Stimulated activated CD4-positive, alpha-beta T cell treated with anti-CD3 and anti-CD28 coated beads, Interleukin-15, amount 100 ng/mL, for 1 hour (primary cell): Measurements from ENCODE around the gene EXOC3L4.

ENCODE experiments used
- DNase-seq, 2 donors: peaks; one replicate each; pipeline ENCODE4 v3.0.0-alpha.2; 2020; ENCODE audit warnings: low read depth in 1 of 2, low spot score in 1 of 2

EXOC3L4 gene

DNA sequence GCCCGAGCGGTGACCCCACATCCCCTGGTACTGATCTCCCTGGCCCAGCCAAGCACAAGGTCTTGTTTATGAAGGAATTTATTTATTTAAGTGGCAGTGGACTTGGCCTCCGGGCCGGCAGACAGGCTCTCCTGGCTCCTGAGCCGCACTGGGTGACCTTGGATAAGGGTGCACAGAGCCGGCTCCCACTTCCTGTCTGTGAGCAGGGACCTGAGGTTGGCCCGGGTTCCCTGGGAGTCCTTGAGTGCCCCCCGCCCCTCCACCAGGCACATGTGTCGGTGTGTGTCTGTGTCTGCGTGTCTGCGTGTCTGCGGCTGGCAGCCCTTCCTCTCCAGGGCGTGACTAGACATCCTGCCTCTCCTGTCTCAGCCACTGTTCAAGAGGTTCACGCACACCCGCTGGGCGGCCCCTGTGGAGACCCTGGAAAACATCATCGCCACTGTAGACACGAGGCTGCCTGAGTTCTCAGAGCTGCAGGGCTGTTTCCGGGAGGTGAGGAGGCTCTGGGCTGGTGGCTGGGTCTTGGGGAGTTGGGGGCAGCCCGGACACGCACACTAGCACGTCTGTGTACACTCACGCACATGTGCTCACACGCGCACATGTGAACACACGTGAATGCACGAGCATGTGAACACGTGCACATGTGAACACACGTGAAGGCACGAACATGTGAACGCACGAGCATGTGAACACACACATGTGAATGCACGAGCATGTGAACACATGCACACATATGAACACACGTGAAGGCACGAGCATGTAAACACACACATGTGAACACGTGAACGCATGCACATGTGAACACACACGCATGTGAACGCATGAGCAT, 38.1 kb downstream of the EXOC3L4 start:
- DNase-seq: no peak

DNA sequence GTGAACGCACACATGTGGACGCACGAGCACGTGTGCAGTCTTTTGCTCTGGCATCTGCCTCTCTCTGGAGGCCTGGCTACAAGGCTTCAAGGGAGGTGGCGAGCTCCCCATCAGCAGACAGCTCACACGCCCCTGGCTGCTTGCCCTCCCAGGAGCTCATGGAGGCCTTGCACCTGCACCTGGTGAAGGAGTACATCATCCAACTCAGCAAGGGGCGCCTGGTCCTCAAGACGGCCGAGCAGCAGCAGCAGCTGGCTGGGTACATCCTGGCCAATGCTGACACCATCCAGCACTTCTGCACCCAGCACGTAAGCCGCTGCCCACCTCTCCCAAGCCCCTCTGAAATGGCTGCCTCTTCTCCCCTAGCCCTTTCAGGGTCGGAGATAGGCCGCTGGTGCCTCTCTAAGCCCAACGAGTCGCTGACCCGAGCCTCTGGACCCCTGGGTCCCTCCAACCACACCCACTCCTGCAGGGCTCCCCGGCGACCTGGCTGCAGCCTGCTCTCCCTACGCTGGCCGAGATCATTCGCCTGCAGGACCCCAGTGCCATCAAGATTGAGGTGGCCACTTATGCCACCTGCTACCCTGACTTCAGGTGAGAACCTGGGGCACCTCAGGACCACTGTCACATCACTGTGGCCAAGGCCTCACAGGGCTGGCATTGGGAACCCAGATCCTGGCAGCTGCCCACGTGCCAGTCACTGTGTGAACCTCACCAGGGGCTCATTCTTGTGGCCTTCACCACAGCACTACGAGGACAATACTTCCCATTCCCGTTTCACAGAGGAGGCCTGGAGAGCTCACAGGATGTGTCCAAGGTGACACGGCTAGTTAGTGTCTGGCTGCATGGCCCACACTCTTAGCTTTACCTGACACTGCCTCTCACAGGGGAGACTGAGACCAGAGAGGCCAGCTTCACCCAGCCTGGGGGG, 39.0 kb downstream of the EXOC3L4 start:
- no peak for DNase-seq

DNA sequence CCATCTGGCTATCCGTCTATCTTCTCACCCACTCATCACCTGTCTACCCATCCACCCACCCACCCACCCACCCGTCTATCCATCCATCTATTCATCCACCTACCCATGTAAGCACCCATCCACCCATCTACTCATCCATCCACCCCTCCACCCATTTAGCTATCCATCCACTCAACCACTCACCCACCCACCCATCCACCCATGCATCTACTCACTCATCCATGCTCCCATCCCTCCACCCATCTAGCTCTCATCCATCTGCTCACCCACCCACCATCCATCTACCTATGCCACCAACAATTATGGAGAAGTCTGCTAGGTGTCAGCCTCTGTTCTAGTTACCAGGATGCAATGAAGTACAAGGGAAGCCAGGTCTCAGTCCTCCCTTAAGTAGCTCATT, 39.9 kb downstream of the EXOC3L4 start:
- DNase-seq: no peak

DNA sequence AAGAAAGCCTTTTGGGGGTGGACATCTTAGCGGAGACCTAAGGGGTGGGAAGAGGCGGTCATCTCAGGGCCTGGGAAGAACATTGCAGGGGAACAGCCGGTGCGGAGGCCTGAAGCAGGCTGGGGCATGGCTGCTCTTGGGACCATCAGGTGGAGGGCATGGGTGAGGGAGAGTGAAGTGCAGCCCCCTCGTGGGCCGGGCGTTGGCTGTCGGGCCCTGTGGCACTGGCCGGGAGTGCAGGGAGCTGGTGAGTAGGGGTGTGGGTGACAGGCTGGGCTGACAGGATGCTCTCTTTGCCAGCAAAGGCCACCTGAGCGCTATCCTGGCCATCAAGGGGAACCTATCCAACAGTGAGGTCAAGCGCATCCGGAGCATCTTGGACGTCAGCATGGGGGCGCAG, 40.4 kb downstream of the EXOC3L4 start:
- DNase-seq: no peak

DNA sequence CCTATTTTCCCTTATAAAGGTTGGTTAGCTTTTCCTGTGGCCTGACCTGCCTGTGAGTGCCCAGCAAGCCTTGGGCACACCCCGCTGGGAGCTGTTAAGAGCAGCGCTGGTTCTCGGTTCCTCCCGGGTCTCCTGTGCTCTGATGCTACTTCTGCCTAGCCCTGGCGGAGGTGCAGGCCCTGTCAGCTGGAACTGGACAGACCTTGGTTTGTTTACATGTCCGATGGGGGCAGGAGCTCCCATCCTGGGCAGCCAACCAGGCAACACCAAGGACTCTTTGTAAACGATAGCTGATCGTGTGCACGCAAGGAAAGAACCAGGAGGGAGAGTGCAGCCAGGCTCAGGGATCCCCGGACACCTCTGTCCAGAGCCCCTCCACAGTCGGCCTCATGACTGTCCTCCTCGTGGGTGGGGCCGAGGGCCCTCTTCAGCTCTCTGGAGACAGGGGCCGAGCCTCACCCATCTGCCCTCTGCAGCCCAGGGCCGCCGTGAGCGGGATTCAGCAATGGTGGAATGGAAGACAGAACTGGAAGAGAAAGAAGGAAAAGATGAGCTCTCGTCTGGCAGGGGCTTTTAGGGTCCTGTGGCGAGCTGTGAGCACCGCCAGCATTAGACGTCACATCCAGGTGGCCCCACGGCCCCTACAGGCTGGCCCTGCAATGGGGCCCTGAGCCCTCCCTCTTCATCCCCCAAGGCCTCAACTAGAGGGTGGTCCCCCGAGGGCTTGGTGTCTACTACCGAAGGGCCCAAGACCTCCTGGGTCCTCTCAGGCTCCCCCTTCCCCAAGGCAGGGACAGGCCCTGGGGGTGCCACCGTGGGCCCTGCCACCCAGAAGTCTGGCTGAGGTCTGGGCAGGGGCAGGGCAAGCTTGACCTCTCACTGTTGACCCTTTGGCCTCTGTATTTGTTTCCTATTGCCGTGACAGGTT, 41.1 kb downstream of the EXOC3L4 start:
- no peak for DNase-seq

DNA sequence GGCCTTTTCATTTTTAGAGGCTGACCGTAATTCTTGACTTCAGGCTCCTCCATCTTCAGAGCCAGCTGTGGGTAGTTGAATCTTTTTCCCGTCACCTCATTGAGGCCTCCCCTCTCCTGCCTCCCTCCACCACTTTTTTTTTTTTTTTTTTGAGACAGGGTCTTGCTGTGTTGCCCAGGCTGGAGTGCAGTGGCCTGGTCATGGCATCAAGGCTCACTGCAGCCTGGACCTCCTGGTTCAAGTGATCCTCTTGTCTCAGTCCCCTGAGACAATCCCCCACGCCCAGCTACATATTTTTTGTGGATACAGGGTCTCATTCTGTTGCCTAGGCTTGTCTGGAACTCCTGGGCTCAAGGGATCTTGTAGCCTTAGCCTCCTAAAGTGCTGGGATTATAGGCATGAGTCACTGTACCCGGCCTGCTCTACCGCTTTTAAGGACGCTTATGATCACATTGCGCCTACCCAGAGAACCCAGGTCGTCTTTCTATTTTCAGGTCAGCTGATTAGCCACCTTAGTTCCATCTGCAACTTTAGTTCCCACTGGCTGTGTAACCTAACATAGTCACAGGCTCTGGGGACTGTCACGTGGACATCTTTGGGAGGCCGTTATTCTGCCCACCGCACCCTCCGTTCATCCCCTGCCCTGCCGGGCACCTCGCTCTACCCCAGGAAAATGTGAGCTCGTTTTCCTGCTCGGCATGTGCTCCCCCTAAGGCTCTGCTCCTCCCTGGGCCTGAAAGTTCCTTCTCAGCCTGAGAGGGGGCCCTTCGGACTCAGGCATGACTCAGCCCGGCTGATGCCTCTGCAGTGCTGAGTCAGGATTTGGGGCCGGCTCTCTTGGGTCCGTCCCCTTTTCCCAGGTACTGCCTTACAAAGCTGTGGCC, 42.1 kb downstream of the EXOC3L4 start:
- no peak for DNase-seq

DNA sequence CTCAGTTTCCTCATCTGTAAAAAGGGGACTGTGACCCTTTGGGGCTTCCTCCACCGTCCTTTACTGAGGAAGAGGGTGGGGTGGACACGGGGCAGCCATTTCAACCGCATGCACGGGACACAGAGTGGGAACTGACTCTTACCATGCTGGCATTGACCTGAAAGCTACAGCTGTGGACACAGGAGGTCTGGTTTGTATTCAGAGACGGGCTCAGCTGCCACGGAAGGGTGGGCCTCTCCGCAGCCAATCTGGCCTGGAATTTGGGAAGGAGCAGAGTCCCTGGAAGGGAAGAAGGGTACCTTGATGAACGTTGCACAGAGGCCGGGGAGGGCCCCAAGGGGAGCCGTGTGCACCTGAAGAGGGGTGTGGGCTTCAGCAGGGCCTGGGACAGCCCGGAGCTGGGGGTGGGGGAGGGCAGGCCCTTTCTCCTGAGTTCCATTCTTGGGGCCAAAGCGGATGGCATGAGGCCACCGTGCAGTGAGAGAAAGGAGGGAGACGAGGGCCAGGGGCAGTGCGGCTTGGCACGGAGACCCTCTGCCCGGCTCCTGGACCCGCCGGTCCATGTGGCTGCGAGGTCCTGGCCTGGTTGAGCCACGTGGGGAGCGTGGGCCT, 43.3 kb downstream of the EXOC3L4 start:
- DNase-seq: no peak

DNA sequence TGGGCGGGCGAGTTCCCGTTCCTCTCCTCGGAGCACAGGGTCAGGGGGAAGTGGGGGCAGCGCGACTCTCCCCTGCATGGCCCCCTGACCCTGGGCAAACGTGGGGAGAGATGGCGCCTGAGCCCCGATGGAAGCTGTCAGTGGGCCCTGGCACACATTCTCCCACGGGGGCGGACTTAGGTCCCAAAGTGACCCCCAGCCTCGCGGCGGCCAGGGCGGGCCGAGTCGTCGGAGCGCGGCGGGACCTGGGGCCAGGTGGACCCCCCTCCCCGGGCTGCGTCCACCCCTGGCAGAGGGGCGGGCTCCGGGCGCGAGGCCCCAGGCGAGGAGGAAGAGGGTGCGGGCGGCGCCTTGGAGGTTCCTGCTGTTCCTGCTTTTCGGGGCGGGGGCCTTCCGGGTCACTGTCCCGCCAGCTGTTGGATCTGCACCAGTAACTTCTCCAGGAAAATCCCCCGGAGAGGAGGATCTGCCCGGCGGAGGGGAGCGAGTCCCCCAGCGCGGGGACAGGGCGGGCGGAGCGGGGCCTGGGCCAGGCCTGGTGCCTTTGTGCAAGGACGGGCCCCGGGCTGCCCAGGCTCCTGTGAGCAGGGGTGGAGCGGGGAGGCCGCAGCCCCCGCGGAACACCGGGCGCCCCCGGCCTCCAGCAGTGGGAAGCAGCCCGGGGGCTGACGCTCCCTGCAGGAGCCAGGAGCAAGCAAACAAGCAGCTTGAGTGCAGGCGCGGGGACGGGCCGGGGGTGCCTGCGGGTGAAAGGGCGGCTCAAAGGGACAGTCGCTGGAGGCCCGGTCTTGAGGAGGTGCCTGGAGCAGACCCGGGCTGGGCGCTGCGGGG, 44.0 kb downstream of the EXOC3L4 start:
- DNase-seq: no peak

DNA sequence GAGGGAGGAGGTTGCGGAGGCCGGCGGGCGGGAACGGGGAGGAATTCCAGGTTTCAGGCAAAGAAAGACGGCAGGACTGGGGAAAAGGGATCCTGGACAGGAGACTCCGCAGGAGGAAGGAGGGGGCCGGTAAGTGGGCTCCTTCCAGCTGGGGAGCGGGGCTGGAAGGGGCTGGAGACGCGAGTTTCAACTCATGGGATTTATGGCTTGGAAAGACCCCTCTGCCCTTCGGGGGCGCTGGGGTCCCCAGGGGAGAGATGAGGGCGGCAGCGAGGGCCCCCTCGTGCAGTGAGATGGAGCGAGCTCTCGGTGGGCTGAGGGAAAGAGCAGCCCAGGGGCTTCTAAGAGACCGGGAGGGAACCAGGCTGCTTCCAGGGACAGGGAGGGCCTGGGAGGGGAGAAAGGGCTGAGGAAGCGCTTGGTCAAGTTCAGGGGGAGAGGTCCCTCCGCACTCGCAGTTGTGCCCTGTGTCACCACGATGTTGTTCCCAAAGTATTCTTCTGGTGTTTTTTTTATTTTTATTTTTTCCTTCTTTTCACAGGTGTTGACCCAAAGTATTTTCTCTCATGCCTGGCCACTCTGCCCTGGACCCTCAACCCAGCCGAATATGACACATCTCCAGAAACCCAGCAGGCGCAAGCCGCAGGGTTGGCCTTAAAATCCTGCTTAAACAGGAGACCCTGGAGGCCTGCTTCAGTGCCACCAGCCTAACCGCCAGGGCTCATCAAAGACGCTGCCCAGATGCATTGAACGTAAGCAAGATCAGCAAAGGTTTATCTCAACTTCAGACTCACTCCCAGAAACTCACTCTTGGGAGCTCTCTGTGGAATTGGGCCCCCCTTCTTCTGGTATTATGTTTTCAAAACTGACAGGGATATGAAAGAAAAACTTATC, 44.9 kb downstream of the EXOC3L4 start:
- no peak for DNase-seq

DNA sequence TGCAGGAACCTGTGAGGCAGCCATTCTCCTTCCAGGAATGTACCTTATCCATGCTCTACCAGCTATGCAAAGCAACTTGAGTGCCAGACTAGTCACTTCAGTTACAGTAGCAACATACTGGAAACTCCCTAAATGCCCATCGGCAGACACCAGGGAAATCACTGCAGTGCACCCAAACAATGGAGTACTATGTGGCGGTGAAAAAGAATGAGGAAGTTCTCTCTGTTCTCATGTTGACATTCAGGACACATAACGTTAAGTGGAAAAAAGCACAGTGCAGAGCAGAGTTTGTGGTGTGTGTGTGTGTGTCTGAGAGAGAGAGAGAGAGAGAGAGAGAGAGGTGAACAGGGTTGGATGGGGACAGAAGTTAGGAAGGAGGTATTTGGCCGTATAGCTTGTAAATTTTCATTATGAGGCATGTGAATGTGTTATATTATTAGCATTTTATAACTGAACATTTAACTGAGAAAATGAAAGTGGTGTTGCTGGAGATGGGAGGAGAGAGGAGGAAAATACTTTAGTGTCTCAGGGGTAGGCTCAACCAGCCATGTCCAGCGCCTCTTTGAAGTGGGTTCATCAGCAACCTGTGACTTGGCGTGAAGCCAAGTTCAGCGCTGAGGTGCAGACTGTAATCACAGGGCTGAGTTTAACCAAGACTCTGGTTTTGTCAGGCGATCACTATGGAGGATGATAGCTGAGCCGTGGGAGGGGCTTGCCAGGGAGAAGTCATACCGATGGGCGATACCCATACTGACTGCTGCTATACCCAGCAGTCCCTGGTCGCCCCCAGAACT, 46.0 kb downstream of the EXOC3L4 start:
- no peak for DNase-seq

DNA sequence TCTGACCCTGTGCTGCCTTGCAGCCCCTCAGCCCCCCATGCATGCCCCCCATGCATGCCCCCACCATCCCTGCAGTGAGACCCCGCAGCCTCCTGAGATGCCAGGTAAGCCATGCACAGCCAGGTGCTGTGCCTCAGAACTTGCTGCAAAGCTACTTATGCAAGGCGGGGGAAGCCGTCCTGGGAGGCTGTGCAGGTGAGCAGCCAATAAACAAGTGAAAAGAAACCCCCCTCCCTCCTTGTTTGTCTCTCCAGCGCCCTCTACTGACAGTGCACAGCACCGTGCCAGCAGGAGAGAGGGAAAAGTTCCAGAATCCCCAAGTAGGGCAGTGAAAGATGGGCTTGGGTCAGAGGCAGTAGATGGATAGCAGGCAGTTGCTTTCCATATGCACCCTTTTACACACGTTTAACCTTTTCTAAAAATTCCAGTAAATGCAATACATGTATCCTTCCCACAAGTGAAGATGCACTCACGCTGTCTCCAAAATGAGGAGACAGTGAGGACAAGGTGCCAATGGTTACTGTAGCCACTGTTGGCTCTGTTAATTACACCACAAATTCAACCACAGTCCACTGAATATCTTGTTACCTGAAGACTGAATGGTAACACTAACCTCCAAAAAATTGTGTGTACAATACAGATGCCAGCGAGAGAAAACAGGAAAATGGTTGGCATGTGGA, 46.7 kb downstream of the EXOC3L4 start:
- no peak for DNase-seq

DNA sequence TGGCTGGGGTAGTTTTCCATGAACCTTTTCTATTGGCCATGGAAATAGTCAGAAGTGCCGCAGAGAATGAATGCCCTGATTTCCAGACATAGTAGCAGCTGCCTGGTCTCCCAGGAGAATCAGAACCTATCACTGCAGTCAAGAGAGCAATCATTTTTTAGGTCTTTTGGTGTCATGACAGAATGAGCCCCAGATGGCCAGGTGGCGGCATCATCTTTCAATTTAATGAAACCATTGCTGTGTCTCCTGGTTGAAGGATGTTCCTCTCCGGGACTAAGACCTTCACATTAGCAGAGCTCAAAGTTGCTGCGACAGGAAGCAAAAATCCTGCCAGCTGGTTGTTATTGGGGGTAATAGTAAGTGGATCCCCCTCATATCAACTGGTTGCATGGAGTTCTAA, 47.5 kb downstream of the EXOC3L4 start:
- no peak for DNase-seq

DNA sequence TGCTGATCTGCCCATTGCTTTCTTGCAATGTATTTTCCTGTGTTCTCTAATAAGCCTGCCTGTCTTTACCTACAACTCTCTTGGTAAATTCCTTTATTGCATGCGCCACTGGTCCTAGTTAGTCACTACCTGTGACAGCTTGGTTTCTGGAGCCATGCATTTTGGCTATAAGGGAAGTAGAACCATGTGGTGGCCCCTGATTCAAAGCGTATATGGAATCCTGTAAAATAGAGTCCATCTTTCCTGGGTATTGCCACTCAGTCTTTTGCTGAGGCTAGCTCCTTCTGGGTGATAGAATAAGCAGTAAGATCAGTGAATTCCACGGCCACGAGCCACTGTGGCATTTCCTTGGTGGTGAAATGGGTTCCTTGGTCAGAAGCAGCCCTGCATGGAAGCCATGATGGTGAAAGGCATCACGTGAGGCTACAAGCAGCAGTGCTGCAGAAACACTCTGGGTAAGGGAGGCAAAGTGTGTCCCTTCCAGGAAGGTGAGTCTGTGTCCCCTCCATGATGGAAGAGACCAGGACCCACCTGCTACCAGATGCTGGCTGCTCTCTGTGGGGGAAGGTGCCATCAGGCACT, 48.3 kb downstream of the EXOC3L4 start:
- no peak for DNase-seq

DNA sequence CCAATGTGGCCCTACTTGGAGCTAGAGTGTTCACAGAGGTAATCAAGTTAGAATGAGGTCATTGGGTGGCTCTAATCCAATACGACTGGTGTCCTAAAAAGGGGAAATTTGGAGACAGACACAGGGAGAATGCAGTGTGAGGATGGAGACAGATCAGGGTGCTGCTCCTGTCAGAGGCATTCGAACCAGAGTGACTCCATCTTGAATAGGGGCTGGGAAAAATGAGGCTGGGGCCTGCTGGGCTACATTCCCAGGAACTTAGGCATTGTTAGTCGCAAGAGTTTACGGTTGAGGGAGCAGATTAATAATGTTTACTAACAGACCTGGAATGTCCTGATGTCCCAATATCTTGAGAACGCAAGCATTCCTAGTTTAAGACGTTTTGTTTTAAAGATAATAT, 49.0 kb downstream of the EXOC3L4 start:
- no peak for DNase-seq

DNA sequence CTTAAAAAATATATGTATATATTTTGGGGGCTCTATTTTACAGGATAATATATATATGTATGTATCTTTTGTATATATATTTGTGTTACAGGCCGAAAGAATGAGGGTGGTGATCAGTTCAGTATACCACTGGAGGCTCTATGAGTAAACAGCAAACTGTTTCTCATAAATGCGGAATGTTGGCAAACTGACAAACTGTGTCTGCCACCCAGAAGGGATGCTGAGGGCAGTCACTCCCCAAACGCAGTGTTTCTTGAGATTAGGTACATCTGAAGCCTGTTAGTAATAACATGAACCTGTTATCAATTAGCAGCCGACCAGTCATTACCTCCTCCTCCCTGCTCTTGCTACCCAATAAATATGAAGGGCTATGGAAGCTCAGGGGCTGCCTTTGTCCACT, 49.6 kb downstream of the EXOC3L4 start:
- DNase-seq: no peak

DNA sequence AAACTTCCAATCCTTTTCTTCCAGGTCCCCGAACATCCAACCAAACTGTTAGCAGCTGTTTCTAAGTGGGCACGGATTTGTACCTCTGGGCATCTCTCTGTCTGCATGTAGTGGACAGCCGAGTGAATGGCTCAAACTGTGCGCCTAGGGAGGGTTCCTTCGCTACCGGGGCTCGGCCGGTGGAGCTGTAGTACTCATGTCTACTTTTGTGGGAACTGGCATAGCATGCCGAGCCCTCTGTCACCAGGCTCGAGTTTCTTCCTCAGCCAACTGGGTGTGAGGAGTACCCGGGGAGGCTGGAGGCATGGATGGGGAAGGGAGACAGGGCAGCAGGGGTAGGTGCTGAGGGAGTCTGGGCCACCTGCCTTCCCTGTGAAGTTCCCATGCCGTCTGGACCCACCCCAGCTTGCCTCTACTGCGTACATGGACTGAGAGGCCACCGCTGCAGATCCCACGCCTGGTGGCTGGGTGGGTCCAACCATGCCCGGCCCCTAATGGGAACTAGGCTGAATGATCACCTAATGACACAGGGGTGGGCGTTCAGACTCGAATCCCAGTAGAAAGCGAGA, 51.7 kb downstream of the EXOC3L4 start:
- DNase-seq: no peak
